H9 (cell line): ENCODE measurements around the gene ADAMTS3. TPM values are rescaled to one million over a fixed set of nuclear protein-coding genes. Genes with fewer than 3 reads are reported as not detected.

Source experiments
- DNase-seq: peaks from one replicate; pipeline ENCODE4 v3.0.0-alpha.2; 2017
- H2AFZ ChIP-seq: one replicate; pipeline ENCODE4 v1.6.1; 2013; ENCODE audit warnings: mild to moderate bottlenecking, low read length, control low read depth, moderate library complexity
- H2AK5ac ChIP-seq: 2 replicates; pipeline ENCODE4 v1.6.1; 2013; ENCODE audit warnings: low read length, control low read depth, mixed read lengths; ENCODE audit not compliant: insufficient read length
- H2BK120ac ChIP-seq: one replicate; pipeline ENCODE4 v1.6.1; 2013; ENCODE audit warnings: low read depth, mild to moderate bottlenecking, low read length, control low read depth, inconsistent platforms; ENCODE audit not compliant: poor library complexity, severe bottlenecking
- H2BK12ac ChIP-seq: 2 replicates; pipeline ENCODE4 v1.6.1; 2013; ENCODE audit warnings: low read length, control low read depth, mixed read lengths, low read depth; ENCODE audit not compliant: insufficient read length
- H2BK15ac ChIP-seq: 2 replicates; pipeline ENCODE4 v1.6.1; 2013; ENCODE audit warnings: low read depth, low read length, control low read depth
- H2BK20ac ChIP-seq: one replicate; pipeline ENCODE4 v1.6.1; 2013; ENCODE audit warnings: low read depth, mild to moderate bottlenecking, low read length, control low read depth, inconsistent platforms; ENCODE audit not compliant: poor library complexity, severe bottlenecking
- H2BK5ac ChIP-seq: 2 replicates; pipeline ENCODE4 v1.6.1; 2013; ENCODE audit warnings: low read length, control low read depth, mixed read lengths; ENCODE audit not compliant: insufficient read length
- H3K14ac ChIP-seq: 2 replicates; pipeline ENCODE4 v1.6.1; 2013; ENCODE audit warnings: low read length, control low read depth; ENCODE audit not compliant: insufficient read depth
- H3K18ac ChIP-seq: 2 replicates; pipeline ENCODE4 v1.6.1; 2013; ENCODE audit warnings: low read depth, mild to moderate bottlenecking, mixed read lengths, low read length, control low read depth; ENCODE audit not compliant: insufficient read length
- H3K23ac ChIP-seq: 2 replicates; pipeline ENCODE4 v1.6.1; 2013; ENCODE audit warnings: low read length, control low read depth, mixed read lengths, low read depth; ENCODE audit not compliant: insufficient read length
- H3K23me2 ChIP-seq: 2 replicates; pipeline ENCODE4 v1.6.1; 2013; ENCODE audit warnings: low read depth, mild to moderate bottlenecking, mixed read lengths, low read length, control low read depth; ENCODE audit not compliant: insufficient read length, poor library complexity, severe bottlenecking
- H3K27ac ChIP-seq: 2 replicates; pipeline ENCODE4 v1.5.1; 2013; ENCODE audit warnings: low read length, control low read depth, mixed read lengths, low read depth; ENCODE audit not compliant: insufficient read length
- H3K27me3 ChIP-seq: 2 replicates; pipeline ENCODE4 v1.6.1; 2013; ENCODE audit warnings: low read length, control low read depth, inconsistent platforms; ENCODE audit not compliant: insufficient read depth
- H3K4ac ChIP-seq: 2 replicates; pipeline ENCODE4 v1.6.1; 2013; ENCODE audit warnings: low read depth, mild to moderate bottlenecking, control low read depth, inconsistent platforms, low read length, moderate library complexity
- H3K4me1 ChIP-seq: 2 replicates; pipeline ENCODE4 v1.6.1; 2013; ENCODE audit warnings: low read length, control low read depth, inconsistent platforms; ENCODE audit not compliant: insufficient read depth
- H3K4me2 ChIP-seq: 2 replicates; pipeline ENCODE4 v1.6.1; 2013; ENCODE audit warnings: low read length, control low read depth, mixed read lengths; ENCODE audit not compliant: insufficient read length, insufficient read depth
- H3K56ac ChIP-seq: 2 replicates; pipeline ENCODE4 v1.6.1; 2013; ENCODE audit warnings: low read depth, mild to moderate bottlenecking, mixed read lengths, low read length, control low read depth; ENCODE audit not compliant: insufficient read length
- H3K79me1 ChIP-seq: 2 replicates; pipeline ENCODE4 v1.6.1; 2013; ENCODE audit warnings: low read depth, mild to moderate bottlenecking, moderate library complexity, low read length, control low read depth, inconsistent platforms; ENCODE audit not compliant: insufficient read depth, poor library complexity, severe bottlenecking
- H3K79me2 ChIP-seq: 2 replicates; pipeline ENCODE4 v1.6.1; 2013; ENCODE audit warnings: low read length, control low read depth, inconsistent platforms; ENCODE audit not compliant: insufficient read depth
- H3K9ac ChIP-seq: 2 replicates; pipeline ENCODE4 v1.6.1; 2013; ENCODE audit warnings: low read length, control low read depth, mixed read lengths; ENCODE audit not compliant: insufficient read length; ENCODE audit errors: extremely low read depth
- H3K9me3 ChIP-seq: one replicate; pipeline ENCODE4 v1.6.1; 2013; ENCODE audit warnings: low read depth, low read length, inconsistent platforms; ENCODE audit not compliant: control insufficient read depth
- H3T11ph ChIP-seq: one replicate; pipeline ENCODE4 v1.6.1; 2013; ENCODE audit warnings: mild to moderate bottlenecking, low read length, control low read depth, inconsistent platforms
- H4K20me1 ChIP-seq: one replicate; pipeline ENCODE4 v1.6.1; 2013; ENCODE audit not compliant: control insufficient read depth, insufficient read length, insufficient read depth
- H4K5ac ChIP-seq: 2 replicates; pipeline ENCODE4 v1.6.1; 2013; ENCODE audit warnings: low read depth, mild to moderate bottlenecking, mixed read lengths, low read length, control low read depth; ENCODE audit not compliant: insufficient read length
- H4K8ac ChIP-seq: replicated peaks from 2 replicates; pipeline ENCODE4 v1.6.1; 2013; ENCODE audit warnings: low read length, control low read depth, mixed read lengths, low read depth; ENCODE audit not compliant: insufficient read length
- H4K91ac ChIP-seq: 2 replicates; pipeline ENCODE4 v1.6.1; 2013; ENCODE audit warnings: low read depth, mild to moderate bottlenecking, moderate library complexity, mixed read lengths, low read length, control low read depth; ENCODE audit not compliant: insufficient read length
- H3K27ac Mint-ChIP-seq, 3 experiments: 2 replicates in 2 of 3; 3 replicates in 1 of 3; pipeline ENCODE4 v1.8.0; 2020 to 2021; ENCODE audit warnings: mixed read lengths in 3 of 3, mild to moderate bottlenecking in 1 of 3, moderate library complexity in 1 of 3
- H3K27me3 Mint-ChIP-seq: 2 replicates; pipeline ENCODE4 v1.8.0; 2021; ENCODE audit warnings: low read depth, mild to moderate bottlenecking, moderate library complexity, mixed read lengths
- H3K36me3 Mint-ChIP-seq, 3 experiments: 2 replicates in 2 of 3; 3 replicates in 1 of 3; pipeline ENCODE4 v1.8.0; 2020 to 2021; ENCODE audit warnings: low read depth in 3 of 3, mixed read lengths in 3 of 3; ENCODE audit not compliant: insufficient read depth in 1 of 3
- H3K4me1 Mint-ChIP-seq, 2 experiments: 2 replicates each; pipeline ENCODE4 v1.8.0; 2020; ENCODE audit warnings: mixed read lengths in 2 of 2
- H3K4me3 Mint-ChIP-seq, 2 experiments: 2 replicates in 1 of 2; 3 replicates in 1 of 2; pipeline ENCODE4 v1.8.0; 2020 to 2021; ENCODE audit warnings: mild to moderate bottlenecking in 2 of 2, mixed read lengths in 2 of 2, moderate library complexity in 1 of 2
- H3K9me3 Mint-ChIP-seq, 2 experiments: 2 replicates in 1 of 2; 3 replicates in 1 of 2; pipeline ENCODE4 v1.8.0; 2020; ENCODE audit warnings: mild to moderate bottlenecking in 2 of 2, mixed read lengths in 2 of 2, moderate library complexity in 1 of 2
- CTCF ChIP-seq: fragments of 200-600 bp; sonication (generic); conservative IDR thresholded peaks from 3 replicates; pipeline ENCODE4 v1.8.0; 2021; ENCODE audit warnings: antibody characterized with exemption, mild to moderate bottlenecking
- WGBS: extraction: QIAGEN DNeasy Blood & Tissue Kit; methylation state at CpG from one replicate; pipeline ENCODE4 v1.1.7; 2013; ENCODE audit warnings: missing lambda C conversion rate, low lambda C conversion rate, mixed read lengths; ENCODE audit not compliant: insufficient read length; ENCODE audit errors: extremely low coverage; 5-methylcytosine and 5-hydroxymethylcytosine counted together
- total RNA-seq: library from RNA; stranded (reverse); gene quantifications from 2 replicates; pipeline ENCODE4 v1.2.1, GENCODE V29; 2021

The ADAMTS3 gene
- total RNA-seq, 1 experiment from 2014 or later: 1.1 TPM

DNA sequence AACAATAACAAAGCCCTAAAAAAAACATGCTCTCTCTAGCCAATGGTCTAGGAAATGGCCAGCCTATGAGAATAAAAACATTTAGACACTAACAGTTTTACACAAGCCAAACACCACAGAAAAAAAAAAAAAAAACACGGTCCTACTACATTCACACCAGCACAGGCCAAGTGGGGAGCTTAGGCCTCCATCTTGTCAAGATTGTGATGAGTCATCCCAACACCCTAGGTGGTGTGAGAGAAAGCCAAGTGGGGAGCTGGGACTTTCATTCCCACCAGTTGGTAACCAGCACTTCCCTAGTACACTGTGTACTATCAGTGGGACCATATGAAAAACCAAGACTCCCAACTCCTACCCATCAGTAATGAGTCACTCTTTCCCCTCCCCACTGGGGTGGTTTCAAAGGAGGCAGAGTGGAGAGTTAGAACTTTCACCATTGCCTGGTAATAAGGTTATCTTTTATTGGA is 95.6 kb downstream of the ADAMTS3 start:
- Histone ChIP-seq H2AFZ (no peak overlapping the region), H4K91ac (no peak overlapping the region), H3K4me2 (no peak overlapping the region), H3K9me3 (no peaks in the 10 kb centered on the region), H3K23me2 (no peaks in the 10 kb centered on the region), H3K79me1 (no peaks in the 10 kb centered on the region), H2BK120ac (no peak overlapping the region), H3K9ac (no peak overlapping the region), H3K56ac (no peak overlapping the region), H3K27ac (no peak overlapping the region), H3T11ph (no peak overlapping the region), H3K79me2 (no peaks in the 10 kb centered on the region), H3K23ac (no peak overlapping the region), H3K4me1 (no peaks in the 10 kb centered on the region), H3K4ac (no peak overlapping the region), H4K20me1 (no peaks in the 10 kb centered on the region), H2BK15ac (no peak overlapping the region), H3K27me3 (no peaks in the 10 kb centered on the region), H2AK5ac (no peak overlapping the region), H3K14ac (no peak overlapping the region), H2BK5ac (no peak overlapping the region), H4K8ac (no peak overlapping the region), H2BK20ac (no peak overlapping the region), H2BK12ac (no peak overlapping the region), H4K5ac (no peak overlapping the region), H3K18ac (no peak overlapping the region)
- no peak overlapping the region; a peak in 1 of 7 replicates for H3K27ac Mint-ChIP-seq
- peaks cover 0 to 11% (median 0%) of the 10 kb centered on the region in 3 experiments; a peak in 2 of 7 replicates for H3K36me3 Mint-ChIP-seq
- TF ChIP-seq CTCF: no peak
- no peaks in the 10 kb centered on the region for H3K27me3 Mint-ChIP-seq
- no peak for DNase-seq
- H3K4me1 Mint-ChIP-seq: 0 out of 4 replicates have a peak, but pooled peaks cover 0 to 2% of the 10 kb centered on the region in 2 experiments
- peaks cover 0 to 8% of the 10 kb centered on the region in 2 experiments; a peak in 1 of 5 replicates for H3K9me3 Mint-ChIP-seq
- no peak overlapping the region for H3K4me3 Mint-ChIP-seq
- no CpG with 5 or more reads among the region's 1 CpG for WGBS
